Stimulated activated CD4-positive, alpha-beta T cell treated with anti-CD3 and anti-CD28 coated beads, Interleukin-4, amount 100 ng/mL, for 1 hour (primary cell): Measurements from ENCODE around the gene LRRC25.

Source experiments
- DNase-seq: peaks from one replicate; pipeline ENCODE4 v3.0.0-alpha.2; 2020

LRRC25 gene

GRCh38 chr19:18435842-18436670 is 38.6 kb upstream of the LRRC25 start:
- DNase-seq: no peak

DNA sequence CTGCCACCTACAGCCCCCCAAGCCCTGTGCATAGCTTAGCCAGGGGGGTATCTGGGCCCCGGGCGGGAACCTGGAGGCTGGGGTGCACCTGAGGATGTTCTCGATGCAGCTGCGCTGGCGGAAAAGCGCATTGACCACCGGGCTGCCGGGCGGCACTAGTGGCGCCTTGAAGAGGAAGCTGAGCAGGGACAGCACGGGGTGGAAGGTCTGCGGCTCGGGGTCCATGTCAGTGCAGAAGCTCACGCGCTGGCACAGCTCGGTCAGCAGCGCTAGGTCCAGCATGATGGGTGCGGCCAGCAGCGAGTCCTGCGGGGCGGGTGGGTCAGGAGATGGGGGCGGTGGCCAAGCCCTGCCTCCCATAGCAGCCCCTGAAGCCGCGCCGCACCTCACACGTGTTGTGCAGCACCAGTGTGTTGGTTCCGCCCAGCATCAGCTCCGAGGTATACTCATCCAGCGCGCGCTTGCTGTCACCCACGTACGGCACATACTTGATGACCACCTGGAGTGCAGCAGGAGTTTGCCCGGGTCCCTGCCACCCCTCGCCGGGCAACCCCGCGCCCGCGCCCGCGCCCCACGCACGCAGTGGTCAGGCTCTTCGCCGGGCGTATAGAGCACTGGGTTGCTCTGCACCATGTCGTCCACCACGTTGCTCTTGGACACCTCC is 37.9 kb upstream of the LRRC25 start:
- DNase-seq: no peak

- no peak for DNase-seq
Measured at GRCh38 chr19:18434411-18435175, 37.2 kb upstream of the LRRC25 start.

DNA sequence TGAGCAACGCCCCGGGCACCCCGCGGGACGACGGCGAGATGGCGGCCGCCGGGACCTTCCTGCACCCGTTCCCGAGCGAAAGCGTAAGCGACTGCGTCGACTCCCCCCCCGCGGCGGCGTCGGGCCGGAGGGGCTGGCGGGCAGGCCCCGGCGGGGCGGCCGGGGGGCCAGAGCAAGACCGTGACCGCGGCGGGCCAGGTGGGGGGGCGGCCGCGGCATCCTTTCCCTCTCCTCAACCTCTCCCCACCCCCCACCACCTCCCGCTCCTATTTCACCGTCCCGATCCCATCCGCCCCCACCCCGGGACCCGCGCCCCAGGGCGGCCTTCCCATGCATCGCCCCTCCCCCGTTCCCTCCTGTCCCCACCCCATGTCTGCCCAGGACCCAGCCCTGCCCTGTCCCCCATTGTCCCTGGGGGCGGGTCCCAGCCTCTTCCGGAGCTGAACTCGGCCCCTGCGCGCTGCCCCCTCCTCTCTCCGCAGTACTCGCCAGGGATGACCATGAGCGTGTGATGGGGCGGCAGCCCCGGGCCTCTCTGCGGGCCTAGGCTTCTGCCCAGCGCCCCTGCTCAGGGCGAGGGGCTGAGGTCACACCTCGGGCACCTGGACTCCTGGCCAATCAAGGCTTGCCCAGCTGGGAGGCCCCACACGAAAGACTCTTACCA is 36.4 kb upstream of the LRRC25 start:
- DNase-seq: no peak

DNA sequence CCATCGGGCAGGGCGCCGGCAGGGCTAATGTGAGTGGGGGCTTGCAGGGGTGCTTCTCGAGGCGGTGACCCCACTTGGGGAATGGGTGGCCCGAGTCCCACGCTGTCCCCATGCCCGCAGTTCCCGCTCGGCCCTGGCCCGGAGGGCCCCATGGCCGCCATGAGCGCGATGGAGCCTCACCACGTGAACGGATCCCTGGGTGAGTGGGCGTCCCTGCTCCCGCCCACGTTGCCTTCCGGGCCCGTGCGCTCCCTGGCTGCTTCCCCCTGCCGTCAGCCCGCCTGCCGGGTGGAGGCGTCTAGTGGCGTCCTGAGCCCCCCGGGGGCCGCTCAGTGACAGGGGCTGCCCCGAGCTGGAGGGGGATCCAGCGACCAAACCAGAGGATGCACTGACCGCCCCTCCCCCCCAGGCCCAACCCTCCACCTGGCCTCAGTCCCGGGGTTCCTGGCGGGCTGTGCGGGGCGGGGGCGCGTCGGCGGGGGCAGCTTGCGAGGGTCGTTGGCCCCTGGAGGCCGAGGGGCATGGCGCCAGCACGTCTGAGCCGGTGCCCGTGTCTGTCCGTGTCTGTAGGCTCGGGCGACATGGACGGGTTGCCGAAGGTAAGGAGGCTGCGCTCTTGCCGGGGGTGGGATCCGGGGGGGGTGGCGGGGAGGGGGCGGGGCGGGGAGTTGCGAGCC is 35.7 kb upstream of the LRRC25 start:
- DNase-seq: peak; percentile 43

GRCh38 chr19:18432275-18433014 is 35.0 kb upstream of the LRRC25 start:
- DNase-seq: no peak

GRCh38 chr19:18431351-18432197 is 34.2 kb upstream of the LRRC25 start:
- DNase-seq: no peak

DNA sequence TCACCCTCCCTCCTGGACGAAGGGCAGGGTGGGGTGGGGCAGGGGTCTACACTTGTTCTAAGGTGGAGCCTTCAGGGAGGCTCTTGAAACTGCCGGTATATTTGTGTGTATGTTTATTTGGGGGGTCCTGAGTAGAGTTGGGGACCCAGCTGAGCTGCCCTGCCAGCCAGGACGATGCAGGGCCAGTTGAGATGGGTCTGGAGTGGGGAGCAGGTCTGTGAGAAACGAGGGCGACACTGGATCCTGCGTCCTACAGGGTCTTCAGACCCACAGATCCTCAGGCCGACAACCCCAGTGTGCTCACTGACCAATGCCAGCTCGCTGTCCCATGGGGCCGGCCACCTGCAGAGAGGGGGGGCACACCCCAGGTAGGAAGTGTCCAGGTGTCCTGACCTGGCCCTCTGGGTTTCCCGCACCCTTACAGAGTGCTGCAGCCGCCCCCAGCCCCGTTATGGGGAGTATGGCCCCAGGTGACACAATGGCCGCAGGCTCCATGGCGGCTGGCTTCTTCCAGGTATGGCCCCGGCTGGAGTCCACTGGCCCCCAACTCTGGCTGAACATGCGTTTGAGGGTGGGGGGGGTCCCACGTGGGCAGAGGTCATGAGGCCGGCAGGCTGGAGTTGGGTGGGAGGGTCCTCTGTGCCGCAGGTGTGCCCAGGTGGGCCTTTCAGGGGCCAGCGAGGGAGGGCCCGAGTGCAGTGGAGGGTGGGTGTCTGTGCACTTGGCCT is 33.2 kb upstream of the LRRC25 start:
- no peak for DNase-seq

- DNase-seq: no peak
Measured at GRCh38 chr19:18429717-18430416, 32.4 kb upstream of the LRRC25 start.

DNA sequence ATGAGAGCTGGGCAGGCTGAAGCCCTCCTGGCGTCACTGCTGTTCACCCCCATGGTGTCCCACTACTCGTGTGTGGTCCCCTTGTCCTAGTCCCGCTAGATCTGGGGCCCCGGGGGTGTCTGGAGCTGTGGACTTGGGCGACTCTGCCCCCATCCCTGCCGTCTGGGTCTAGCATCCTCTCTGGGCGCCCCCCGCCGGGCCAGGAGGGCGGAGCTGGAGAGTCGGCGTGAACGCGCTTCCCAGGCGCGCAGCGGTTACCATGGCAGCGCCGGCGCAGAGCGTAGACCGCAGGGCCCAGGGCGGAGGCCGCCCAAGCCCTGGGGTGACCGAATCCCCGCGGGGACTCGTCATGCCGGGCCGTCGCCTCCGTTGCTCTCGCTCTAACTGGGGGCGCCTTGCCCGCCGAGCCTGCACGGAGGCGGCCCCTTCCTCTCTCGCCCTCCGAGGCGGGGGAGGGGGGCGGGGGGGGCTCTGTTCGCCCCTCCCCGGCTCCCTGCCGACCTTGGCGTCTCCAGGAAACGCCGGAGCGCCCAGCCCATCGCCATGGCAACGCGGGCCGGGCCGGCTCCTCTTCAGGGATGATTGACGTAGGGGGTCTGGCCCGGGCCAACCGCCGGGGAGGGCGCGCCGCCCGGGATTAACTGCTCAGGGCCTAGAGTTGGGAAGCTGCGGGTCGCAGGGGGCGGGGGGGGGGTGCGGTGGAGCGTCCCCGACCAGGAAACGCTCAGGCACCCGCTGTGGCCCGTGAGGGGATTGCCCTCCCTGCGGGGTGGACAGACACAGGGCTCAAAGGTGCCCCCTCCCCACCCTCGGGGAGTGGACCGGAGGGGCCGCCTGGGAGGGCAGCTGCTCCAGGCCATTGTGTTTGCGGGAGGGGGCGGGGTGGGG is 31.6 kb upstream of the LRRC25 start:
- DNase-seq: peak; percentile 70

DNA sequence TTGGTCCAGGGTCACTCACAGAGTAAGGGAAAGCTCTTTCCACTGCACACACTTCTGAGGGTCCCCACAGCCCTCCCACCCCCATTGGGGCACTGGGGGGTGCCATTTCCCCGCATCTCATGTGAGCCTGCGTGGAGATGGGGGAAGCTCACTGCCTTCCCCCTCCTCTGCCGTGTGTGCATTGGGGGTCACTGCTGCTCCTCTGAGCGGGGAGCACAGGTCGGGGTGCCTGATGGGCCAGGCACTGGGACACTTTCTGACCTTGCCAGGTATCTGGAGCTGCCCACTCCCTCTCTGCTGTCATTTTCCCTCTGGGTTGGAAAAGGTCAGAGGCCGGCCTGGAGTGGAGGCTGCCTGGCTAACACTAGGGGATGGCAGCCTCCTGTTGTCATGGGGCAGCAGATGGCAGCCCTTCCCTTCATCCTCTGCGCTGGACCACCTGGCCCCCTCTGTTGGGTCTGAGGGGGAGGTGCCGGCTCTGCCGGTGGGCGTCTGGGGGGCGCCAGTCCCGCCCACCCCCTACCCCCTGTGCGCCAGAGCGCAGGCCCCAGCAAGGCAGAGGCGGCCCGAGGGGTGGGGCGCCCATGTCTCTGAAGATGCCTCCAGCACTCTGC is 30.9 kb upstream of the LRRC25 start:
- DNase-seq: no peak

DNA sequence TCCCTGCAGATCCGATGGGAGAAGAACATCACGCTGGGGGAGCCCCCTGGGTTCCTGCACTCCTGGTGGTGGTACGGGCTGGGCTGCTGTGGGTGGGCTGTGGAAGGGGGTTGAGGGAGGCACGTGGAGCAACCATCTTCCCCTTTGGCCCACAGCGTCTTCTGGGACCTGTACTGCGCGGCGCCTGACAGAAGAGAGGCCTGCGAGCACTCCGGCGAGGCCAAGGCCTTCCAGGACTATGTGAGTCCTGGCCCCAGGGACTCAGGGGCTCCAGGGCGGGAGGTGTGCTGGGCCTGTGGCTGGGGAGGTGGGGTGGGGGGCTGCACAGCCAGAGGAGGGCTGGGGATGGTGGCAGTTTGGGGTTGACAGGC is 30.3 kb upstream of the LRRC25 start:
- no peak for DNase-seq

GRCh38 chr19:18427080-18427742 is 29.8 kb upstream of the LRRC25 start:
- DNase-seq: no peak

DNA sequence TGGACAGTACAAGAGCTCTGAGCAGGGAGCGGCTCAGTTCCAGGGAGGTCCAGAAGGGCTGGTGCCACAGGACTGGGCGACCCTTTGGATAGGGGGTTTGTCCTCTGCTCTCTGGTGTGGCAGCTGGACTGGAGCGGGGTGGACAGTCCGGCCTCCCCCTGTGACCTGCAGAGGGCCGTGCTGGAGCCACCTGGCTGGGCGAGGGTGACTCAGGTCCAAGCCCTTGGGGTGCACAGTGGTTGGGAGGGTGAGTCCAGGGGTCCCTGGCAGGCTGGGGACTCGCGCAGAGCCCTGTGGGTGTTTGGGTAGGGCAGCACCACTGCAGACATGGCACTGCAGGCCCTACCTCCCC is 29.0 kb upstream of the LRRC25 start:
- DNase-seq: no peak

- DNase-seq: no peak
Measured at GRCh38 chr19:18425515-18426415, 28.3 kb upstream of the LRRC25 start.

- no peak for DNase-seq
Measured at GRCh38 chr19:18424890-18425514, 27.6 kb upstream of the LRRC25 start.
